PC-9 (cell line): ENCODE results near the gene NFIA. TPM values are rescaled to one million over a fixed set of nuclear protein-coding genes. Genes with fewer than 3 reads are reported as not detected.

Experiments
- BruUV-seq: library from RNA; stranded (reverse); fragments of 400-500 nt; replicated peaks from 2 replicates; lab custom pipeline; 2021; lab: Mats Ljungman, UMichigan
- CTCF ChIA-PET: fragments of 300-600 bp; sonication (Branson Sonifier 250); formaldehyde crosslinking; loops from one replicate; lab custom pipeline; 2022; ENCODE audit warnings: antibody characterized with exemption; lab: Charles Lee
- POLR2A ChIA-PET: fragments of 300-600 bp; sonication (Branson Sonifier 250); formaldehyde crosslinking; loops from one replicate; lab custom pipeline; 2022; ENCODE audit warnings: antibody characterized with exemption; ENCODE audit not compliant: unreplicated experiment; lab: Charles Lee
- DNase-seq, 2 experiments: peaks; one replicate each; pipeline versions ENCODE4 v3.0.0 to v3.0.0-alpha.2; 2015 to 2022; ENCODE audit warnings: mixed read lengths in 1 of 2
- H2AFZ ChIP-seq: fragments of 200-600 bp; sonication (generic); 2 replicates; pipeline ENCODE4 v1.8.1; 2017; ENCODE audit warnings: antibody characterized with exemption
- H3F3A ChIP-seq: fragments of 200-600 bp; sonication (generic); 2 replicates; pipeline ENCODE4 v1.8.1; 2017; ENCODE audit warnings: antibody characterized with exemption, mild to moderate bottlenecking, low read depth; ENCODE audit not compliant: insufficient read depth
- H3K27ac ChIP-seq: fragments of 200-600 bp; sonication (generic); 2 replicates; pipeline ENCODE4 v1.6.1; 2016; ENCODE audit warnings: mixed run types
- H3K27me3 ChIP-seq: fragments of 200-600 bp; sonication (generic); 2 replicates; pipeline ENCODE4 v1.6.1; 2016; ENCODE audit warnings: low read depth, mixed run types; ENCODE audit not compliant: insufficient read depth
- H3K36me3 ChIP-seq: fragments of 200-600 bp; sonication (generic); 2 replicates; pipeline ENCODE4 v1.6.1; 2016; ENCODE audit warnings: low read depth, mixed run types
- H3K4me1 ChIP-seq: fragments of 200-600 bp; sonication (generic); replicated peaks from 2 replicates; pipeline ENCODE4 v1.6.1; 2016; ENCODE audit warnings: mixed run types; ENCODE audit not compliant: insufficient read depth
- H3K4me2 ChIP-seq: fragments of 200-600 bp; sonication (generic); 2 replicates; pipeline ENCODE4 v1.6.1; 2017; ENCODE audit warnings: mixed run types
- H3K4me3 ChIP-seq: fragments of 200-600 bp; sonication (generic); 2 replicates; pipeline ENCODE4 v1.6.1; 2016; ENCODE audit warnings: mixed run types
- H3K79me2 ChIP-seq: fragments of 200-600 bp; sonication (generic); 2 replicates; pipeline ENCODE4 v1.6.1; 2017; ENCODE audit warnings: low read depth, mixed run types
- H3K9me2 ChIP-seq: fragments of 200-600 bp; sonication (generic); 2 replicates; pipeline ENCODE4 v1.8.1; 2017; ENCODE audit warnings: mild to moderate bottlenecking; ENCODE audit not compliant: insufficient read depth
- H3K9me3 ChIP-seq: fragments of 200-600 bp; sonication (generic); 2 replicates; pipeline ENCODE4 v1.8.1; 2016; ENCODE audit warnings: low read depth; ENCODE audit not compliant: insufficient read depth
- H4K20me1 ChIP-seq: fragments of 200-600 bp; sonication (generic); 2 replicates; pipeline ENCODE4 v1.8.1; 2017; ENCODE audit not compliant: insufficient read depth
- CTCF ChIP-seq: fragments of 200-600 bp; sonication (generic); conservative IDR thresholded peaks from 2 replicates; pipeline ENCODE4 v1.6.1; 2017; ENCODE audit warnings: mixed run types, antibody characterized with exemption, mild to moderate bottlenecking, moderate library complexity
- EZH2 ChIP-seq: fragments of 200-600 bp; sonication (generic); IDR thresholded peaks from 2 replicates; pipeline ENCODE4 v1.8.0; 2017; ENCODE audit warnings: antibody characterized with exemption, low read depth
- intact Hi-C: fragments of 100-400 bp; cut with micrococcal nuclease; formaldehyde crosslinking; loops from one replicate; pipeline ENCODE4 v1.10.0; 2022; ENCODE audit not compliant: unreplicated experiment
- total RNA-seq: library from RNA; stranded (reverse); gene quantifications from 2 replicates; pipeline ENCODE4 v1.2.3, GENCODE V29; 2021

Gene NFIA
- total RNA-seq, 1 experiment from 2014 or later, result 26.7 TPM

- no peak overlapping the region for H2AFZ ChIP-seq
- H3K4me2 ChIP-seq, result no peak overlapping the region
- no peaks in the 10 kb centered on the region for H3K36me3 ChIP-seq
- CTCF ChIA-PET, result no interaction called here
- peaks cover 13% of the 10 kb centered on the region for H3K4me1 ChIP-seq
- no peak for TF ChIP-seq EZH2
- no peak for TF ChIP-seq CTCF
- no peak overlapping the region for H3K4me3 ChIP-seq
- no peaks in the 10 kb centered on the region for H3K9me2 ChIP-seq
- H4K20me1 ChIP-seq, result no peaks in the 10 kb centered on the region
- H3F3A ChIP-seq, result no peaks in the 10 kb centered on the region; the same call in 1 of the 2 replicates
- no peak overlapping the region for H3K27ac ChIP-seq
- DNase-seq, result no peak
- POLR2A ChIA-PET, result interaction anchor here (0.6 kb wide), 1 partner anchor 28 kb away, joined by 4 read pairs; no protein-coding TSS in a partner anchor
- BruUV-seq, result no TSS peak
- H3K9me3 ChIP-seq, result no peaks in the 10 kb centered on the region
- no peaks in the 10 kb centered on the region for H3K79me2 ChIP-seq
- H3K27me3 ChIP-seq, result no peaks in the 10 kb centered on the region
- intact Hi-C loops, result loop anchor here (1.0 kb wide), 1 partner anchor 9 kb away; no protein-coding TSS in a partner anchor
These were observed 144.6 kb downstream of the NFIA start for GRCh38 chr1:61226791-61227567.

GRCh38 chr1:61227857-61228550 lies 145.6 kb downstream of the NFIA start:
- Histone ChIP-seq H3K79me2 (no peaks in the 10 kb centered on the region), H2AFZ (no peak overlapping the region), H3K36me3 (no peaks in the 10 kb centered on the region), H3K27me3 (no peaks in the 10 kb centered on the region), H4K20me1 (no peaks in the 10 kb centered on the region), H3K4me3 (no peak overlapping the region), H3K9me3 (no peaks in the 10 kb centered on the region), H3K4me2 (no peak overlapping the region), H3F3A (no peaks in the 10 kb centered on the region; the same call in 1 of the 2 replicates), H3K9me2 (no peaks in the 10 kb centered on the region), H3K27ac (no peak overlapping the region), H3K4me1 (peaks cover 6% of the 10 kb centered on the region)
- POLR2A ChIA-PET, result no interaction called here
- TF ChIP-seq EZH2 (no peak), CTCF (no peak)
- no peak for DNase-seq
- CTCF ChIA-PET, result no interaction called here
- intact Hi-C loops, result loop anchor here (1.0 kb wide), 1 partner anchor 10 kb away; no protein-coding TSS in a partner anchor
- no TSS peak for BruUV-seq

- Histone ChIP-seq H3K36me3 (no peaks in the 10 kb centered on the region), H3K79me2 (no peaks in the 10 kb centered on the region), H2AFZ (no peak overlapping the region), H3K9me3 (no peaks in the 10 kb centered on the region), H3K27ac (no peak overlapping the region), H3K4me3 (no peak overlapping the region), H3F3A (no peaks in the 10 kb centered on the region; the same call in 1 of the 2 replicates), H4K20me1 (no peaks in the 10 kb centered on the region), H3K9me2 (no peaks in the 10 kb centered on the region), H3K4me1 (no peaks in the 10 kb centered on the region), H3K4me2 (no peak overlapping the region), H3K27me3 (no peaks in the 10 kb centered on the region)
- ChIA-PET POLR2A (no interaction called here), CTCF (interaction anchor here (0.6 kb wide), 1 partner anchor 48 kb away, joined by 4 read pairs; no protein-coding TSS in a partner anchor)
- intact Hi-C loops, result no loop called here
- no TSS peak for BruUV-seq
- TF ChIP-seq CTCF (no peak), EZH2 (no peak)
- no peak for DNase-seq
These were observed 148.2 kb downstream of the NFIA start for GRCh38 chr1:61230523-61230922.
